ENCODE measurements around the gene PPP2R1A. TPM values are rescaled to one million over a fixed set of nuclear protein-coding genes. Genes with fewer than 3 reads are reported as not detected.

Gene PPP2R1A
- total RNA-seq, 1 donor from 2014 or later, result 422 TPM

- DNase-seq (ENCODE audit: low read depth, low spot score), result no peak
- TF ChIP-seq CTCF (conservative IDR thresholded peaks at IDR 0.05), result no peak
- Mint-ChIP-seq H3K27ac (ENCODE audit: unreplicated experiment) (no peak overlapping the region), H3K9me3 (no peaks in the 10 kb centered on the region), H3K36me3 (ENCODE audit: low read depth) (peaks cover 28% of the 10 kb centered on the region), H3K27me3 (ENCODE audit: low read depth) (no peaks in the 10 kb centered on the region), H3K4me3 (no peak overlapping the region), H3K4me1 (no peaks in the 10 kb centered on the region)
Measured at GRCh38 chr19:52217576-52217975, 27.7 kb downstream of the PPP2R1A start.

GRCh38 chr19:52219611-52220010 lies 29.8 kb downstream of the PPP2R1A start:
- TF ChIP-seq CTCF (conservative IDR thresholded peaks at IDR 0.05), result no peak
- no peak for DNase-seq (ENCODE audit: low read depth, low spot score)
- Mint-ChIP-seq H3K36me3 (ENCODE audit: low read depth) (peaks cover 32% of the 10 kb centered on the region), H3K4me1 (no peaks in the 10 kb centered on the region), H3K9me3 (no peaks in the 10 kb centered on the region), H3K27ac (ENCODE audit: unreplicated experiment) (no peak overlapping the region), H3K4me3 (no peak overlapping the region), H3K27me3 (ENCODE audit: low read depth) (no peaks in the 10 kb centered on the region)

GRCh38 chr19:52221031-52221430 lies 31.2 kb downstream of the PPP2R1A start:
- H3K9me3 Mint-ChIP-seq, result no peaks in the 10 kb centered on the region
- H3K36me3 Mint-ChIP-seq (ENCODE audit: low read depth), result peaks cover 38% of the 10 kb centered on the region
- no peaks in the 10 kb centered on the region for H3K27me3 Mint-ChIP-seq (ENCODE audit: low read depth)
- no peak for TF ChIP-seq CTCF (conservative IDR thresholded peaks at IDR 0.05)
- H3K4me1 Mint-ChIP-seq, result no peaks in the 10 kb centered on the region
- DNase-seq (ENCODE audit: low read depth, low spot score), result no peak
- no peak overlapping the region for H3K27ac Mint-ChIP-seq (ENCODE audit: unreplicated experiment)
- H3K4me3 Mint-ChIP-seq, result no peak overlapping the region

- DNase-seq (ENCODE audit: low read depth, low spot score), result no peak
- Mint-ChIP-seq H3K27me3 (ENCODE audit: low read depth) (no peaks in the 10 kb centered on the region), H3K4me1 (no peaks in the 10 kb centered on the region), H3K9me3 (no peaks in the 10 kb centered on the region), H3K4me3 (no peak overlapping the region), H3K36me3 (ENCODE audit: low read depth) (peaks cover 47% of the 10 kb centered on the region), H3K27ac (ENCODE audit: unreplicated experiment) (no peak overlapping the region)
- TF ChIP-seq CTCF (conservative IDR thresholded peaks at IDR 0.05), result no peak
Measured at GRCh38 chr19:52221831-52222375, 32.1 kb downstream of the PPP2R1A start.

GRCh38 chr19:52224211-52224610 lies 34.4 kb downstream of the PPP2R1A start:
- no peaks in the 10 kb centered on the region for H3K4me1 Mint-ChIP-seq
- no peaks in the 10 kb centered on the region for H3K27me3 Mint-ChIP-seq (ENCODE audit: low read depth)
- no peak for DNase-seq (ENCODE audit: low read depth, low spot score)
- TF ChIP-seq CTCF (conservative IDR thresholded peaks at IDR 0.05), result no peak
- no peak overlapping the region for H3K4me3 Mint-ChIP-seq
- H3K9me3 Mint-ChIP-seq, result no peaks in the 10 kb centered on the region
- no peak overlapping the region for H3K27ac Mint-ChIP-seq (ENCODE audit: unreplicated experiment)
- peaks cover 50% of the 10 kb centered on the region for H3K36me3 Mint-ChIP-seq (ENCODE audit: low read depth)

Measured in neural crest cell (in vitro differentiated cells).